ENCODE data around the gene SLC2A9.
"Not testable (repeated sequence)": the region's sequence is repeated elsewhere in the genome, so short reads cannot be mapped to it uniquely, and the experiment has no call there.

SLC2A9 gene

GRCh38 chr4:9825049-9825448 is 196.2 kb downstream of the SLC2A9 start:
- H3K27me3 ChIP-seq (replicated peaks; ENCODE audit: control insufficient read depth, insufficient read depth, low read length, poor library complexity, severe bottlenecking): no peaks in the 10 kb centered on the region
- H3K27ac ChIP-seq (ENCODE audit: insufficient read depth, low read length, poor library complexity, severe bottlenecking): no peak overlapping the region
- no peaks in the 10 kb centered on the region for H3K4me1 ChIP-seq (ENCODE audit: control insufficient read depth, insufficient read depth, low read length, poor library complexity, severe bottlenecking)
- H3K9me3 ChIP-seq (ENCODE audit: control insufficient read depth, low read length): no peaks in the 10 kb centered on the region
- H3K36me3 ChIP-seq (ENCODE audit: control insufficient read depth, insufficient read depth, low read length): no peaks in the 10 kb centered on the region
- DNase-seq: no peak
- H3K4me3 ChIP-seq (ENCODE audit: insufficient read depth, low read depth, low read length, poor library complexity, severe bottlenecking): no peak overlapping the region

GRCh38 chr4:9820343-9820742 is 201.0 kb downstream of the SLC2A9 start:
- H3K27me3 ChIP-seq (replicated peaks; ENCODE audit: control insufficient read depth, insufficient read depth, low read length, poor library complexity, severe bottlenecking): no peaks in the 10 kb centered on the region
- no peak for DNase-seq
- H3K36me3 ChIP-seq (ENCODE audit: control insufficient read depth, insufficient read depth, low read length): no peaks in the 10 kb centered on the region
- H3K27ac ChIP-seq (ENCODE audit: insufficient read depth, low read length, poor library complexity, severe bottlenecking): no peak overlapping the region
- no peak overlapping the region for H3K4me3 ChIP-seq (ENCODE audit: insufficient read depth, low read depth, low read length, poor library complexity, severe bottlenecking)
- H3K9me3 ChIP-seq (ENCODE audit: control insufficient read depth, low read length): no peaks in the 10 kb centered on the region
- no peaks in the 10 kb centered on the region for H3K4me1 ChIP-seq (ENCODE audit: control insufficient read depth, insufficient read depth, low read length, poor library complexity, severe bottlenecking)

- Histone ChIP-seq H3K9me3 (ENCODE audit: control insufficient read depth, low read length) (no peaks in the 10 kb centered on the region), H3K4me3 (ENCODE audit: insufficient read depth, low read depth, low read length, poor library complexity, severe bottlenecking) (no peak overlapping the region), H3K27ac (ENCODE audit: insufficient read depth, low read length, poor library complexity, severe bottlenecking) (no peak overlapping the region), H3K27me3 (replicated peaks; ENCODE audit: control insufficient read depth, insufficient read depth, low read length, poor library complexity, severe bottlenecking) (no peaks in the 10 kb centered on the region), H3K4me1 (ENCODE audit: control insufficient read depth, insufficient read depth, low read length, poor library complexity, severe bottlenecking) (no peaks in the 10 kb centered on the region), H3K36me3 (ENCODE audit: control insufficient read depth, insufficient read depth, low read length) (no peaks in the 10 kb centered on the region)
- no peak for DNase-seq
Observed at GRCh38 chr4:9816285-9816684, 205.0 kb downstream of the SLC2A9 start.

- no peaks in the 10 kb centered on the region for H3K27me3 ChIP-seq (replicated peaks; ENCODE audit: control insufficient read depth, insufficient read depth, low read length, poor library complexity, severe bottlenecking)
- H3K4me3 ChIP-seq (ENCODE audit: insufficient read depth, low read depth, low read length, poor library complexity, severe bottlenecking): no peak overlapping the region
- DNase-seq: no peak
- H3K27ac ChIP-seq (ENCODE audit: insufficient read depth, low read length, poor library complexity, severe bottlenecking): no peak overlapping the region
- no peaks in the 10 kb centered on the region for H3K36me3 ChIP-seq (ENCODE audit: control insufficient read depth, insufficient read depth, low read length)
- no peaks in the 10 kb centered on the region for H3K4me1 ChIP-seq (ENCODE audit: control insufficient read depth, insufficient read depth, low read length, poor library complexity, severe bottlenecking)
- H3K9me3 ChIP-seq (ENCODE audit: control insufficient read depth, low read length): no peaks in the 10 kb centered on the region
Observed at GRCh38 chr4:9812501-9813340, 208.6 kb downstream of the SLC2A9 start.

DNA sequence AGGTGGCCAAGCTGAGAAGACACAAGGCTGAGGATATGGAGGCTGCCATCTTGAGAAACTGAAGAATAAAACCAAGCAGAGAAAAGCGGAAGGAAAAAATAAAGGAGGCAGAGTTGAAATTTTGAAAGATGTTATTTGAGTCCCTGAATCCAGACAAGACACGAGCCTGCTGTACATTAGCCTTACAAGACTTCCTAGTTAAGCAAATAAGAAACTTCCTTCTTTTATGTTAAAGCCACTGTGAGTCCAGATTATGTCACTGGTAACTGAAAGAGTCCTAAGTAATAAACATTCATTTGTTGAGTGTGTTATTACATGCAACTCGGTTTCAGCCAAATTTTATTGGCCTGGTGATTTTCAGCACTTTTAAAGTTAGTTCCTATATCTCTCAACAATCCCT is 209.5 kb downstream of the SLC2A9 start:
- no peak for DNase-seq
- no peak overlapping the region for H3K4me3 ChIP-seq (ENCODE audit: insufficient read depth, low read depth, low read length, poor library complexity, severe bottlenecking)
- no peak overlapping the region for H3K27ac ChIP-seq (ENCODE audit: insufficient read depth, low read length, poor library complexity, severe bottlenecking)
- no peaks in the 10 kb centered on the region for H3K36me3 ChIP-seq (ENCODE audit: control insufficient read depth, insufficient read depth, low read length)
- no peaks in the 10 kb centered on the region for H3K27me3 ChIP-seq (replicated peaks; ENCODE audit: control insufficient read depth, insufficient read depth, low read length, poor library complexity, severe bottlenecking)
- H3K9me3 ChIP-seq (ENCODE audit: control insufficient read depth, low read length): no peaks in the 10 kb centered on the region
- no peaks in the 10 kb centered on the region for H3K4me1 ChIP-seq (ENCODE audit: control insufficient read depth, insufficient read depth, low read length, poor library complexity, severe bottlenecking)

- H3K27ac ChIP-seq (ENCODE audit: insufficient read depth, low read length, poor library complexity, severe bottlenecking): no peak overlapping the region
- H3K27me3 ChIP-seq (replicated peaks; ENCODE audit: control insufficient read depth, insufficient read depth, low read length, poor library complexity, severe bottlenecking): no peaks in the 10 kb centered on the region
- DNase-seq: no peak
- no peaks in the 10 kb centered on the region for H3K36me3 ChIP-seq (ENCODE audit: control insufficient read depth, insufficient read depth, low read length)
- H3K4me3 ChIP-seq (ENCODE audit: insufficient read depth, low read depth, low read length, poor library complexity, severe bottlenecking): no peak overlapping the region
- H3K4me1 ChIP-seq (ENCODE audit: control insufficient read depth, insufficient read depth, low read length, poor library complexity, severe bottlenecking): no peaks in the 10 kb centered on the region
- H3K9me3 ChIP-seq (ENCODE audit: control insufficient read depth, low read length): no peaks in the 10 kb centered on the region
Observed at GRCh38 chr4:9808077-9808476, 213.2 kb downstream of the SLC2A9 start.

DNA sequence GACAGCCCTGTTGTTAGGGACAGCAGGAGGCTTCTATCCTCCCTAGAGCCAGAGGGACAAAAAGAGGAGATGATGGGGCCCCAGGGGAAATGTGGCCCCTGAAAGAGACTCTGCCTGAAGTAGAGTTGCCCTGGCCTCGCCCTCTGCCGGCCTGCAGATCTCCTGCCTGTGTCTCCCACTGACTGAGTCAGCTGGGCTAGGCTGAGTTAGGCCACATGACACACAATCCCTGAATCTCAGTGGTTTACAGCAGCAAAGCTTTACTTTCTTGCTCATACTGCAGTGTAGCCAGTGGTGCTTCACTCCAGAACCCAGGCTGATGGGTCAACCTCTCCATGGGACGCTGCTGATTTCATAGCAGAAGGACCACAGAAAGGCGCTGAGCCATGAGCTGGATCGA is 216.4 kb downstream of the SLC2A9 start:
- Histone ChIP-seq H3K27me3 (replicated peaks; ENCODE audit: control insufficient read depth, insufficient read depth, low read length, poor library complexity, severe bottlenecking) (no peaks in the 10 kb centered on the region), H3K9me3 (ENCODE audit: control insufficient read depth, low read length) (no peaks in the 10 kb centered on the region), H3K27ac (ENCODE audit: insufficient read depth, low read length, poor library complexity, severe bottlenecking) (no peak overlapping the region), H3K4me1 (ENCODE audit: control insufficient read depth, insufficient read depth, low read length, poor library complexity, severe bottlenecking) (no peaks in the 10 kb centered on the region), H3K36me3 (ENCODE audit: control insufficient read depth, insufficient read depth, low read length) (no peaks in the 10 kb centered on the region), H3K4me3 (ENCODE audit: insufficient read depth, low read depth, low read length, poor library complexity, severe bottlenecking) (no peak overlapping the region)
- no peak for DNase-seq

GRCh38 chr4:9800848-9801247 is 220.4 kb downstream of the SLC2A9 start:
- Histone ChIP-seq H3K27me3 (replicated peaks; ENCODE audit: control insufficient read depth, insufficient read depth, low read length, poor library complexity, severe bottlenecking) (no peaks in the 10 kb centered on the region), H3K27ac (ENCODE audit: insufficient read depth, low read length, poor library complexity, severe bottlenecking) (no peak overlapping the region), H3K9me3 (ENCODE audit: control insufficient read depth, low read length) (no peaks in the 10 kb centered on the region), H3K4me3 (ENCODE audit: insufficient read depth, low read depth, low read length, poor library complexity, severe bottlenecking) (no peak overlapping the region), H3K36me3 (ENCODE audit: control insufficient read depth, insufficient read depth, low read length) (no peaks in the 10 kb centered on the region), H3K4me1 (ENCODE audit: control insufficient read depth, insufficient read depth, low read length, poor library complexity, severe bottlenecking) (no peaks in the 10 kb centered on the region)
- no peak for DNase-seq

GRCh38 chr4:9796641-9797040 is 224.7 kb downstream of the SLC2A9 start:
- not testable (repeated sequence) for DNase-seq; H3K4me1 ChIP-seq (ENCODE audit: control insufficient read depth, insufficient read depth, low read length, poor library complexity, severe bottlenecking); H3K9me3 ChIP-seq (ENCODE audit: control insufficient read depth, low read length); H3K4me3 ChIP-seq (ENCODE audit: insufficient read depth, low read depth, low read length, poor library complexity, severe bottlenecking); H3K36me3 ChIP-seq (ENCODE audit: control insufficient read depth, insufficient read depth, low read length); H3K27ac ChIP-seq (ENCODE audit: insufficient read depth, low read length, poor library complexity, severe bottlenecking); H3K27me3 ChIP-seq (replicated peaks; ENCODE audit: control insufficient read depth, insufficient read depth, low read length, poor library complexity, severe bottlenecking)

- H3K27ac ChIP-seq (ENCODE audit: insufficient read depth, low read length, poor library complexity, severe bottlenecking): no peak overlapping the region
- no peaks in the 10 kb centered on the region for H3K4me1 ChIP-seq (ENCODE audit: control insufficient read depth, insufficient read depth, low read length, poor library complexity, severe bottlenecking)
- no peak for DNase-seq
- no peaks in the 10 kb centered on the region for H3K27me3 ChIP-seq (replicated peaks; ENCODE audit: control insufficient read depth, insufficient read depth, low read length, poor library complexity, severe bottlenecking)
- H3K4me3 ChIP-seq (ENCODE audit: insufficient read depth, low read depth, low read length, poor library complexity, severe bottlenecking): no peak overlapping the region
- no peaks in the 10 kb centered on the region for H3K9me3 ChIP-seq (ENCODE audit: control insufficient read depth, low read length)
- H3K36me3 ChIP-seq (ENCODE audit: control insufficient read depth, insufficient read depth, low read length): no peaks in the 10 kb centered on the region
Observed at GRCh38 chr4:9792381-9792780, 228.9 kb downstream of the SLC2A9 start.

All from effector memory CD4-positive, alpha-beta T cell (primary cell).